Measurements from ENCODE around the gene UTF1.

- no peak for TF ChIP-seq POLR2A (IDR thresholded peaks at IDR 0.05; ENCODE audit: low read depth, low read length)
- no peak for TF ChIP-seq SPI1 (IDR thresholded peaks at IDR 0.05; ENCODE audit: low read depth, low read length)
Measured at GRCh38 chr10:133270204-133270603, 40.2 kb downstream of the UTF1 start.
